Measurements from ENCODE around the gene TRIM5. TPM values are rescaled to one million over a fixed set of nuclear protein-coding genes. Genes with fewer than 3 reads are reported as not detected.
A peak's percentile ranks its signal among the peaks of the same experiment; 100 is the strongest.
"Not testable (repeated sequence)": the region's sequence is repeated elsewhere in the genome, so short reads cannot be mapped to it uniquely, and the experiment has no call there.

TRIM5 gene, protein sequence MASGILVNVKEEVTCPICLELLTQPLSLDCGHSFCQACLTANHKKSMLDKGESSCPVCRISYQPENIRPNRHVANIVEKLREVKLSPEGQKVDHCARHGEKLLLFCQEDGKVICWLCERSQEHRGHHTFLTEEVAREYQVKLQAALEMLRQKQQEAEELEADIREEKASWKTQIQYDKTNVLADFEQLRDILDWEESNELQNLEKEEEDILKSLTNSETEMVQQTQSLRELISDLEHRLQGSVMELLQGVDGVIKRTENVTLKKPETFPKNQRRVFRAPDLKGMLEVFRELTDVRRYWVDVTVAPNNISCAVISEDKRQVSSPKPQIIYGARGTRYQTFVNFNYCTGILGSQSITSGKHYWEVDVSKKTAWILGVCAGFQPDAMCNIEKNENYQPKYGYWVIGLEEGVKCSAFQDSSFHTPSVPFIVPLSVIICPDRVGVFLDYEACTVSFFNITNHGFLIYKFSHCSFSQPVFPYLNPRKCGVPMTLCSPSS
- total RNA-seq, result 3.9 TPM

GRCh38 chr11:5684646-5685362, at the start of gene TRIM5:
TSS of gene TRIM5 (minus strand) at chr11:5685074. CDS start at chr11:5680177, 4,897 bp downstream.
- peak; percentile 18 for DNase-seq

DNA sequence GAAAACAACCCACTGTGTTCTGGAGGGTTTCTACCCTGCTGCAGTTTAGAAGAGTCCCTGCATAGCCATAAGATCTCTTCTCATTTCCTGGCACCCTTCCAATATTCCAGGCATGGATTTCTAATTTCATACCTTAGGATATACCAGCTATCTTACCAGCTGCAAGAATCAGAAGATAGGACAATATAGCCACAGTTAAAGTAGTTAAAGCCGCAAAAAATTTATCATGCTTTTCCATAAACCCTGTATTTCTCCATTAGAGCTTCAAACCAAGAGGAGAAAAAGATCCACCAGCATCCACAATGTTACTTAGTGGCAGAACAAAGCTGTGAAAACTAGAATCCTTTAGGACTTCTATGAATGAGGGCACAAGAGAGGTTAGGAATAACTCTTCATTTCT, 42.8 kb upstream of the TRIM5 start:
- no peak for DNase-seq

GRCh38 chr11:5726351-5726750, 41.5 kb upstream of the TRIM5 start:
- no peak for DNase-seq

GRCh38 chr11:5722622-5723021, 37.7 kb upstream of the TRIM5 start:
- DNase-seq, result no peak

GRCh38 chr11:5719703-5720495, 35.0 kb upstream of the TRIM5 start:
- DNase-seq, result no peak

DNA sequence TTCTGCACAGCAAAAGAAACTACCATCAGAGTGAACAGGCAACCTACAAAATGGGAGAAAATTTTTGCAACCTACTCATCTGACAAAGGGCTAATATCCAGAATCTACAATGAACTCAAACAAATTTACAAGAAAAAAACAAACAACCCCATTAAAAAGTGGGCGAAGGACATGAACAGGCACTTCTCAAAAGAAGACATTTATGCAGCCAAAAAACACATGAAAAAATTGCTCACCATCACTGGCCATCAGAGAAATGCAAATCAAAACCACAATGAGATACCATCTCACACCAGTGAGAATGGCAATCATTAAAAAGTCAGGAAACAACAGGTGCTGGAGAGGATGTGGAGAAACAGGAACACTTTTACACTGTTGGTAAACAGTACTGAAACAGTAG, 31.6 kb upstream of the TRIM5 start:
- not testable (repeated sequence) for DNase-seq

GRCh38 chr11:5713695-5714094, 28.8 kb upstream of the TRIM5 start:
- no peak for DNase-seq

GRCh38 chr11:5712507-5712906, 27.6 kb upstream of the TRIM5 start:
- no peak for DNase-seq

GRCh38 chr11:5705688-5706087, 20.8 kb upstream of the TRIM5 start:
- DNase-seq, result no peak

DNA sequence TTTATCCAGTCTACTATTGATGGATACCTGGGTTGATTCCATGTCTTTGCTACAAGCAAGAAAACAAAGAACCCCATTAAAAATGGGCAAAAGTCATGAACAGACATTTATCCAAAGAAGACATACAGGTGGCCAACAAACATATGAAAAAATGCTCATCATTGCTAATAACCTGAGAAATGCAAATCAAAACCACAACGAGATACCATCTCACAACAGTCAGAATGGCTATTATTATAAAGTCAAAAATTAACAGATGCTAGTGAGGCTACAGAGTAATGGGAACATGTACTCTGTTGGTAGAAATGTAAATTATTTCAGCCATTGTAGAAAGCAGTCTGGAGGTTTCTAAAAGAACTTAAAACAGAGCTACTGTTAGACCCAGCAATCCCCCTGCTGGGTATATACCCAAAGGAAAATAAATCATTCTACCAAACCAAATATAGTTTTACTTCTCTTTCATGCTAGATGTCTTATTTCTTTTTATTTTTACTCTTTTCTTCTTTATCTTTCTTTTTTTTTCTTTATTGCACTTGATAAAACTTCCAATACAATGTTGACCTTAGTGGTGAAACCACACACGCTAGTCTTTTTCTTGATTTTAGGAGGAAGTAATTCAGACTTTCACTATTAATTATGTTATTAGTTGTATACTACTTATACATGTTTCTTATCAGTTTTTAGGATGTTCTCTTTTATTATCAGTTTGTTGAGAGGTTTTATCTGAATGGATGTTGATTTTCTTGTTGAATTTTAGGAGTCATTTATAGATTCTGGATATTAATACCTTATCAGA, 19.1 kb upstream of the TRIM5 start:
- no peak for DNase-seq

- no peak for DNase-seq
These were observed 16.2 kb upstream of the TRIM5 start for GRCh38 chr11:5701055-5701577.

DNA sequence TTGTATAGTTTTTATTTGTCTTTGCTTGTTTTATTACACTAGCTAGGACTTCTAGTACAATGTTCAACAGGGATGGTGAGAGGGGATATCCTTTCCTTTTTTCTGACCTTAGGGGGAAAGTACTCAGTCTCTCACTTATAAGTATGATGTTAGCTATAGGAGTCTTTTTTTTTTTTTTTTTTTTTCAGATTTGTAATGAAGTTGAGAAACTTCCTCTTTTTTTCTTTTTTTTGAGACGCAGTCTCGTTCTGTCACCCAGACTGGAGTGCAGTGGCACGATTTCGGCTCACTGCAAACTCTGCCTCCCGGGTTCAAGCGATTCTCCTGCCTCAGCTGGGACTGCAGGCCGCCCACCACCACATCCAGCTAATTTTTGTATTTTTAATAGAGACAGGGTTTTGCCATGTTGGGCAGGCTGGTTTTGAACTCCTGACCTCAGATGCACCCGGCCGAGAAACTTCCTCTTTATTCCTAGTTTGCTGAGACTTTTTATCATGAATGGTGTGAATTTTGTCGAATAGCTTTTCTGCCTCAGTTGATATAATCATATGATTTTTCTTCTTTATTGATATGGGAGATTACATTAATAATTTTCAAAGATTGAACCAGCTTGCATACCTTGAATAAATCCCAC, 15.7 kb upstream of the TRIM5 start:
- no peak for DNase-seq

GRCh38 chr11:5698281-5698680, 13.4 kb upstream of the TRIM5 start:
- no peak for DNase-seq

- no peak for DNase-seq
These were observed 11.3 kb upstream of the TRIM5 start for GRCh38 chr11:5696210-5696609.

DNA sequence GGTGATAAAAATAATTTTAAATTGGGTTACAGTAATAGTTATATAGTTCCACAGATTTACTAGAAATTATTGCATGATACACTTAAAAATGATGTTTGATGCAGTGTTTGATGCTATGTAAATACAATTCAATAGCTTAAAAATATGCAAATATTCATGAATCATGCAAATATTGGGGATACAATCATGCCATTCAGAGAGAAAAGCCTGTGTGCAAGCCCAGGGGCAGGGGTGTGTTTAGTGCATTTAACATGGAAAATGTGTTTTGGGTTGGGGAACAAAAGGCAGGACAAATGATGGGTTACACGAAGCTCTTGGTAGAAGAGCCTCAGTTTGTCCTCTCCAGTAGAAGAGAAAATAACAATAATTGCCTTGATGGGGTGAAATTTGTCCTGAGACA, 10.7 kb upstream of the TRIM5 start:
- DNase-seq, result no peak

- no peak for DNase-seq
These were observed 9.8 kb upstream of the TRIM5 start for GRCh38 chr11:5694642-5695041.

- DNase-seq, result no peak
These were observed 7.1 kb upstream of the TRIM5 start for GRCh38 chr11:5691964-5692361.

GRCh38 chr11:5691238-5691963, 6.5 kb upstream of the TRIM5 start:
- DNase-seq, result not testable (repeated sequence)

GRCh38 chr11:5690736-5691135, 5.9 kb upstream of the TRIM5 start:
- DNase-seq, result no peak

DNA sequence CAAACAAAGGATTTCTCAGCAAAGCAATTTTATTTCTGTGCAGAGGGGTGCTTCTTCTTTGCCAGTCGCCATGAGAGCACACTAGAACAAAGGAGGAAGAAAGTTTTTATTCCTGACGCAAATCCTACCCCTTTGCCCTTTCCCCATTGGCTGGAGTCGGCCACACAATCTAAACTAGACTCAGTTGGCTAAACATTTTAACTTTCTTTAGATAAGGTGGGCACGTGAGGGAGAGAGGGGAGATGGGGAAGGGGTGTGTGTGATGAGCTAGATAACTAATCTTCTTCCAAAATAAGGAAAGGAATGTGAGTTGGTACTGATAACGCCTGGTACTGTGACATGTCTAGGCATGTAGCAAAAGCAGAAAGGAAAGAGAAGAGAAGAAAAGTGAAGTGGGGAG, 5.3 kb upstream of the TRIM5 start:
- no peak for DNase-seq
